H9 (cell line): ENCODE data around the gene OPRL1. TPM values are rescaled to one million over a fixed set of nuclear protein-coding genes. Genes with fewer than 3 reads are reported as not detected.

Experiments used
- DNase-seq: peaks from one replicate; pipeline ENCODE4 v3.0.0-alpha.2; 2017
- H2AFZ ChIP-seq: one replicate; pipeline ENCODE4 v1.6.1; 2013; ENCODE audit warnings: mild to moderate bottlenecking, low read length, control low read depth, moderate library complexity
- H2AK5ac ChIP-seq: 2 replicates; pipeline ENCODE4 v1.6.1; 2013; ENCODE audit warnings: low read length, control low read depth, mixed read lengths; ENCODE audit not compliant: insufficient read length
- H2BK120ac ChIP-seq: one replicate; pipeline ENCODE4 v1.6.1; 2013; ENCODE audit warnings: low read depth, mild to moderate bottlenecking, low read length, control low read depth, inconsistent platforms; ENCODE audit not compliant: poor library complexity, severe bottlenecking
- H2BK12ac ChIP-seq: 2 replicates; pipeline ENCODE4 v1.6.1; 2013; ENCODE audit warnings: low read length, control low read depth, mixed read lengths, low read depth; ENCODE audit not compliant: insufficient read length
- H2BK15ac ChIP-seq: 2 replicates; pipeline ENCODE4 v1.6.1; 2013; ENCODE audit warnings: low read depth, low read length, control low read depth
- H2BK20ac ChIP-seq: one replicate; pipeline ENCODE4 v1.6.1; 2013; ENCODE audit warnings: low read depth, mild to moderate bottlenecking, low read length, control low read depth, inconsistent platforms; ENCODE audit not compliant: poor library complexity, severe bottlenecking
- H2BK5ac ChIP-seq: 2 replicates; pipeline ENCODE4 v1.6.1; 2013; ENCODE audit warnings: low read length, control low read depth, mixed read lengths; ENCODE audit not compliant: insufficient read length
- H3K14ac ChIP-seq: 2 replicates; pipeline ENCODE4 v1.6.1; 2013; ENCODE audit warnings: low read length, control low read depth; ENCODE audit not compliant: insufficient read depth
- H3K18ac ChIP-seq: 2 replicates; pipeline ENCODE4 v1.6.1; 2013; ENCODE audit warnings: low read depth, mild to moderate bottlenecking, mixed read lengths, low read length, control low read depth; ENCODE audit not compliant: insufficient read length
- H3K23ac ChIP-seq: 2 replicates; pipeline ENCODE4 v1.6.1; 2013; ENCODE audit warnings: low read length, control low read depth, mixed read lengths, low read depth; ENCODE audit not compliant: insufficient read length
- H3K23me2 ChIP-seq: 2 replicates; pipeline ENCODE4 v1.6.1; 2013; ENCODE audit warnings: low read depth, mild to moderate bottlenecking, mixed read lengths, low read length, control low read depth; ENCODE audit not compliant: insufficient read length, poor library complexity, severe bottlenecking
- H3K27ac ChIP-seq: 2 replicates; pipeline ENCODE4 v1.5.1; 2013; ENCODE audit warnings: low read length, control low read depth, mixed read lengths, low read depth; ENCODE audit not compliant: insufficient read length
- H3K27me3 ChIP-seq: 2 replicates; pipeline ENCODE4 v1.6.1; 2013; ENCODE audit warnings: low read length, control low read depth, inconsistent platforms; ENCODE audit not compliant: insufficient read depth
- H3K4ac ChIP-seq: 2 replicates; pipeline ENCODE4 v1.6.1; 2013; ENCODE audit warnings: low read depth, mild to moderate bottlenecking, control low read depth, inconsistent platforms, low read length, moderate library complexity
- H3K4me1 ChIP-seq: 2 replicates; pipeline ENCODE4 v1.6.1; 2013; ENCODE audit warnings: low read length, control low read depth, inconsistent platforms; ENCODE audit not compliant: insufficient read depth
- H3K4me2 ChIP-seq: 2 replicates; pipeline ENCODE4 v1.6.1; 2013; ENCODE audit warnings: low read length, control low read depth, mixed read lengths; ENCODE audit not compliant: insufficient read length, insufficient read depth
- H3K56ac ChIP-seq: 2 replicates; pipeline ENCODE4 v1.6.1; 2013; ENCODE audit warnings: low read depth, mild to moderate bottlenecking, mixed read lengths, low read length, control low read depth; ENCODE audit not compliant: insufficient read length
- H3K79me1 ChIP-seq: 2 replicates; pipeline ENCODE4 v1.6.1; 2013; ENCODE audit warnings: low read depth, mild to moderate bottlenecking, moderate library complexity, low read length, control low read depth, inconsistent platforms; ENCODE audit not compliant: insufficient read depth, poor library complexity, severe bottlenecking
- H3K79me2 ChIP-seq: 2 replicates; pipeline ENCODE4 v1.6.1; 2013; ENCODE audit warnings: low read length, control low read depth, inconsistent platforms; ENCODE audit not compliant: insufficient read depth
- H3K9ac ChIP-seq: 2 replicates; pipeline ENCODE4 v1.6.1; 2013; ENCODE audit warnings: low read length, control low read depth, mixed read lengths; ENCODE audit not compliant: insufficient read length; ENCODE audit errors: extremely low read depth
- H3K9me3 ChIP-seq: one replicate; pipeline ENCODE4 v1.6.1; 2013; ENCODE audit warnings: low read depth, low read length, inconsistent platforms; ENCODE audit not compliant: control insufficient read depth
- H3T11ph ChIP-seq: one replicate; pipeline ENCODE4 v1.6.1; 2013; ENCODE audit warnings: mild to moderate bottlenecking, low read length, control low read depth, inconsistent platforms
- H4K20me1 ChIP-seq: one replicate; pipeline ENCODE4 v1.6.1; 2013; ENCODE audit not compliant: control insufficient read depth, insufficient read length, insufficient read depth
- H4K5ac ChIP-seq: 2 replicates; pipeline ENCODE4 v1.6.1; 2013; ENCODE audit warnings: low read depth, mild to moderate bottlenecking, mixed read lengths, low read length, control low read depth; ENCODE audit not compliant: insufficient read length
- H4K8ac ChIP-seq: replicated peaks from 2 replicates; pipeline ENCODE4 v1.6.1; 2013; ENCODE audit warnings: low read length, control low read depth, mixed read lengths, low read depth; ENCODE audit not compliant: insufficient read length
- H4K91ac ChIP-seq: 2 replicates; pipeline ENCODE4 v1.6.1; 2013; ENCODE audit warnings: low read depth, mild to moderate bottlenecking, moderate library complexity, mixed read lengths, low read length, control low read depth; ENCODE audit not compliant: insufficient read length
- H3K27ac Mint-ChIP-seq, 3 experiments: 2 replicates in 2 of 3; 3 replicates in 1 of 3; pipeline ENCODE4 v1.8.0; 2020 to 2021; ENCODE audit warnings: mixed read lengths in 3 of 3, mild to moderate bottlenecking in 1 of 3, moderate library complexity in 1 of 3
- H3K27me3 Mint-ChIP-seq: 2 replicates; pipeline ENCODE4 v1.8.0; 2021; ENCODE audit warnings: low read depth, mild to moderate bottlenecking, moderate library complexity, mixed read lengths
- H3K36me3 Mint-ChIP-seq, 3 experiments: 2 replicates in 2 of 3; 3 replicates in 1 of 3; pipeline ENCODE4 v1.8.0; 2020 to 2021; ENCODE audit warnings: low read depth in 3 of 3, mixed read lengths in 3 of 3; ENCODE audit not compliant: insufficient read depth in 1 of 3
- H3K4me1 Mint-ChIP-seq, 2 experiments: 2 replicates each; pipeline ENCODE4 v1.8.0; 2020; ENCODE audit warnings: mixed read lengths in 2 of 2
- H3K4me3 Mint-ChIP-seq, 2 experiments: 2 replicates in 1 of 2; 3 replicates in 1 of 2; pipeline ENCODE4 v1.8.0; 2020 to 2021; ENCODE audit warnings: mild to moderate bottlenecking in 2 of 2, mixed read lengths in 2 of 2, moderate library complexity in 1 of 2
- H3K9me3 Mint-ChIP-seq, 2 experiments: 2 replicates in 1 of 2; 3 replicates in 1 of 2; pipeline ENCODE4 v1.8.0; 2020; ENCODE audit warnings: mild to moderate bottlenecking in 2 of 2, mixed read lengths in 2 of 2, moderate library complexity in 1 of 2
- CTCF ChIP-seq: fragments of 200-600 bp; sonication (generic); conservative IDR thresholded peaks from 3 replicates; pipeline ENCODE4 v1.8.0; 2021; ENCODE audit warnings: antibody characterized with exemption, mild to moderate bottlenecking
- WGBS: extraction: QIAGEN DNeasy Blood & Tissue Kit; methylation state at CpG from one replicate; pipeline ENCODE4 v1.1.7; 2013; ENCODE audit warnings: missing lambda C conversion rate, low lambda C conversion rate, mixed read lengths; ENCODE audit not compliant: insufficient read length; ENCODE audit errors: extremely low coverage; 5-methylcytosine and 5-hydroxymethylcytosine counted together
- total RNA-seq: library from RNA; stranded (reverse); gene quantifications from 2 replicates; pipeline ENCODE4 v1.2.1, GENCODE V29; 2021

Gene OPRL1
- total RNA-seq, 1 experiment from 2014 or later, result 0.90 TPM

GRCh38 chr20:64051561-64052325 is 28.1 kb upstream of the OPRL1 start:
- TF ChIP-seq CTCF, result no peak
- Histone ChIP-seq H4K20me1 (no peaks in the 10 kb centered on the region), H3K14ac (no peak overlapping the region), H4K5ac (no peak overlapping the region), H3K9ac (no peak overlapping the region), H4K8ac (no peak overlapping the region), H2BK15ac (no peak overlapping the region), H4K91ac (no peak overlapping the region), H2BK20ac (no peak overlapping the region), H3K79me1 (no peaks in the 10 kb centered on the region), H2BK120ac (no peak overlapping the region), H2BK5ac (no peak overlapping the region), H3K23ac (no peak overlapping the region), H3K18ac (no peak overlapping the region), H3K27ac (no peak overlapping the region), H3K4me1 (no peaks in the 10 kb centered on the region), H3K9me3 (no peaks in the 10 kb centered on the region), H3K79me2 (no peaks in the 10 kb centered on the region), H3T11ph (no peak overlapping the region), H3K27me3 (peaks cover 18% of the 10 kb centered on the region; the same call in 1 of the 2 replicates), H3K4ac (no peak overlapping the region), H2BK12ac (no peak overlapping the region), H2AFZ (no peak overlapping the region), H3K4me2 (no peak overlapping the region), H2AK5ac (no peak overlapping the region), H3K23me2 (no peaks in the 10 kb centered on the region), H3K56ac (no peak overlapping the region)
- no peak for DNase-seq
- Mint-ChIP-seq H3K4me1 (peaks cover 13 to 18% of the 10 kb centered on the region in 2 experiments), H3K36me3 (peaks cover 0 to under 1% (median 0%) of the 10 kb centered on the region in 3 experiments; a peak in 2 of 7 replicates), H3K4me3 (no peak overlapping the region), H3K27ac (no peak overlapping the region), H3K27me3 (peaks cover 51% of the 10 kb centered on the region), H3K9me3 (0 out of 5 replicates have a peak, but pooled peaks cover 0 to 2% of the 10 kb centered on the region in 2 experiments)
- no CpG with 5 or more reads among the region's 15 CpGs for WGBS
